Mesendoderm (in vitro differentiated cells): ENCODE measurements around the gene HCN2.

Experiments used
- DNase-seq: peaks from one replicate; pipeline ENCODE4 v3.0.0; 2013
- H2AK5ac ChIP-seq: 2 replicates; pipeline ENCODE4 v1.6.1; 2013; ENCODE audit warnings: low read length, inconsistent platforms
- H2BK120ac ChIP-seq: 2 replicates; pipeline ENCODE4 v1.6.1; 2013; ENCODE audit warnings: low read depth, mild to moderate bottlenecking, low read length, moderate library complexity, mixed read lengths
- H2BK15ac ChIP-seq: replicated peaks from 2 replicates; pipeline ENCODE4 v1.6.1; 2013; ENCODE audit warnings: low read depth, mild to moderate bottlenecking, moderate library complexity
- H2BK5ac ChIP-seq: 2 replicates; pipeline ENCODE4 v1.6.1; 2013; ENCODE audit warnings: low read length, inconsistent platforms
- H3K18ac ChIP-seq: 2 replicates; pipeline ENCODE4 v1.6.1; 2013; ENCODE audit warnings: mild to moderate bottlenecking, low read length, mixed read lengths
- H3K23ac ChIP-seq: one replicate; pipeline ENCODE4 v1.6.1; 2013; ENCODE audit warnings: low read length
- H3K27ac ChIP-seq: 2 replicates; pipeline ENCODE4 v1.5.1; 2013; ENCODE audit warnings: low read depth, mild to moderate bottlenecking, inconsistent platforms, low read length, moderate library complexity
- H3K27me3 ChIP-seq: 2 replicates; pipeline ENCODE4 v1.6.1; 2013; ENCODE audit warnings: low read length, control low read depth, mild to moderate bottlenecking, inconsistent platforms; ENCODE audit not compliant: insufficient read depth, poor library complexity
- H3K36me3 ChIP-seq: 2 replicates; pipeline ENCODE4 v1.6.1; 2013; ENCODE audit warnings: low read length, inconsistent platforms; ENCODE audit not compliant: control insufficient read depth, insufficient read depth
- H3K4ac ChIP-seq: one replicate; pipeline ENCODE4 v1.6.1; 2013; ENCODE audit warnings: low read depth, mild to moderate bottlenecking, low read length, moderate library complexity
- H3K4me1 ChIP-seq: 2 replicates; pipeline ENCODE4 v1.6.1; 2013; ENCODE audit warnings: low read depth, low read length, inconsistent platforms; ENCODE audit not compliant: control insufficient read depth
- H3K4me2 ChIP-seq: 2 replicates; pipeline ENCODE4 v1.6.1; 2013; ENCODE audit warnings: low read length
- H3K4me3 ChIP-seq: 2 replicates; pipeline ENCODE4 v1.5.1; 2013; ENCODE audit warnings: mild to moderate bottlenecking, low read length
- H3K56ac ChIP-seq: one replicate; pipeline ENCODE4 v1.6.1; 2013; ENCODE audit warnings: low read length
- H3K79me1 ChIP-seq: 2 replicates; pipeline ENCODE4 v1.6.1; 2013; ENCODE audit warnings: low read length, inconsistent platforms
- H3K79me2 ChIP-seq: 2 replicates; pipeline ENCODE4 v1.6.1; 2013; ENCODE audit warnings: mild to moderate bottlenecking, low read length; ENCODE audit not compliant: control insufficient read depth, insufficient read depth
- H3K9ac ChIP-seq: 2 replicates; pipeline ENCODE4 v1.6.1; 2013; ENCODE audit warnings: low read length, inconsistent platforms
- H4K5ac ChIP-seq: one replicate; pipeline ENCODE4 v1.6.1; 2013; ENCODE audit warnings: low read length
- H4K8ac ChIP-seq: one replicate; pipeline ENCODE4 v1.6.1; 2013; ENCODE audit warnings: low read depth, mild to moderate bottlenecking, control low read depth, low read length, moderate library complexity
- WGBS: extraction: QIAGEN DNeasy Blood & Tissue Kit; methylation state at CpG from one replicate; pipeline ENCODE4 v1.1.7; 2013; ENCODE audit warnings: low lambda C conversion rate, missing lambda C conversion rate; ENCODE audit not compliant: insufficient coverage; ENCODE audit errors: extremely low coverage; 5-methylcytosine and 5-hydroxymethylcytosine counted together

HCN2 gene

DNA sequence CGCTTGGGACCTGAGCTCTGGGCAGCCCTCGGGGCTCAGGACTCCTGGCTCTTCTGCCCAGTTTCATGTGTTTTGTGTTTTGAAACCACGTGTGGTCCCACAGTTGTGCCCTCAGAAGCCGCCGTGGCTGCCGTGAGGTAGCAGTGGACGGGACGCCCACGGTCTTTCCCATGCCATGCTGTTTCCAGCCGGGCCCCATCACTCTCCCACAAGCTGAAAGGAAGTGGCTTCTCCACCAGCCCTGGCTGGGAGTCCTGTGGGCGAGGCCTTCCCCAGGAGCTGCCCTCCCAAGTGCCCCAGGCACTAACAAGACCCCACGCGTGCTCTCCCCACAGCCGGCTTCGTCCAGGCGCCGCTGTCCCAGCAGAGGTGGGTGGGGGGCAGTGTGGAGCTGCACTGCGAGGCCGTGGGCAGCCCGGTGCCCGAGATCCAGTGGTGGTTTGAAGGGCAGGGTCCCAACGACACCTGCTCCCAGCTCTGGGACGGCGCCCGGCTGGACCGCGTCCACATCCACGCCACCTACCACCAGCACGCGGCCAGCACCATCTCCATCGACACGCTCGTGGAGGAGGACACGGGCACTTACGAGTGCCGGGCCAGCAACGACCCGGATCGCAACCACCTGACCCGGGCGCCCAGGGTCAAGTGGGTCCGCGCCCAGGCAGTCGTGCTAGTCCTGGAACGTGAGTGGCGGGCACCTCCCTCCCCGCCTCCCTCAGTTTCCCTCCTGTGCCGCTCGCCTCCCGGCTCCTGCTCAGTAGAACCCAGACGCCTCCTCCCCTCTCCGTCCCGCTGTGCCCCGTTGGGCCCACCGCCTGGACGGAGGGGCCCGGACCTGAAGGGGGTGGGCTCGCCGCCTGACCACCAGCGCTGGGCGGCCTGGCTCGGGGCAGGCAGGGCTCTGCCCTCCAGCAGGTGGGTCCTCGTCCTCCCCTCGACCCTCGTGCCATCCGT, 12.0 kb upstream of the HCN2 start:
- peaks cover 5% of the 10 kb centered on the region for H3K4me1 ChIP-seq
- DNase-seq: no peak
- no peak overlapping the region for H3K18ac ChIP-seq
- H3K9ac ChIP-seq: no peak overlapping the region
- H4K5ac ChIP-seq: no peak overlapping the region
- no peak overlapping the region for H3K4me3 ChIP-seq
- H3K79me2 ChIP-seq: peaks cover 68% of the 10 kb centered on the region
- no peak overlapping the region for H3K4me2 ChIP-seq
- no peaks in the 10 kb centered on the region for H3K36me3 ChIP-seq
- no peak overlapping the region for H3K27ac ChIP-seq
- no peak overlapping the region for H2BK15ac ChIP-seq
- H4K8ac ChIP-seq: no peak overlapping the region
- H2BK120ac ChIP-seq: no peak overlapping the region
- no peak overlapping the region for H3K23ac ChIP-seq
- H3K79me1 ChIP-seq: peaks cover 7% of the 10 kb centered on the region
- no peak overlapping the region for H2BK5ac ChIP-seq
- H3K4ac ChIP-seq: no peak overlapping the region
- H3K56ac ChIP-seq: no peak overlapping the region
- H3K27me3 ChIP-seq: no peaks in the 10 kb centered on the region
- H2AK5ac ChIP-seq: no peak overlapping the region
- no CpG with 5 or more reads among the region's 66 CpGs for WGBS

DNA sequence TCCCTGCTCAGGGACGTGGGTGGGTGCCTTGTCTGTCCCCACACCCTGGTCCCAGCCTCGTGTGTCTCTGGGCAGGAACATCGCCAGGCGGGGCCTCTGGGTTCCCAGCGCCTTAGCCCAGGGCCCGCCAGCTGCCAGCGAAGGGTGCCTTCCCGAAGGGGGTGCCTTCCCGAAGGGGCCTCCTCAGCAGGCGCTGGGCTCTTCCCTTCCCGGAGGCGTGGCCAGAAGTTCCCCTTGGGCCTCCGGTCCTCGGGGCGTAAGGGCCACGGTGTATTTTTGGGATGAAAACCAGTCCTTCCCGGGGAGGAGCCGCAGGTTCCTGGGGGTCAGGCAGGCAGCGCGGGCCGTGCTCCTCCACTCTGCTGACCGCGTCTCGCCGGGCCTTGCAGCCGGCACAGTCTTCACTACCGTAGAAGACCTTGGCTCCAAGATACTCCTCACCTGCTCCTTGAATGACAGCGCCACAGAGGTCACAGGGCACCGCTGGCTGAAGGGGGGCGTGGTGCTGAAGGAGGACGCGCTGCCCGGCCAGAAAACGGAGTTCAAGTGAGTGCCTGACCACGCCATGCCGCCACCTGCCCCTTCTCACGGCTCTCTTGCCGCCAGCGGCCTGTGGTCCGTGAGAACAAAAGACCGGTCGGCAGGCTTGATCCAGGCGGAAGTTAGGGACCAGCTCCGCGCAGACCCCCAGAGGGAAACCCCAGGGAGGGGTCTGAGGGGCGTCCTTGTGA, 10.4 kb upstream of the HCN2 start:
- no peak overlapping the region for H2BK15ac ChIP-seq
- H3K4ac ChIP-seq: no peak overlapping the region
- WGBS: no CpG with 5 or more reads among the region's 46 CpGs
- no peak for DNase-seq
- H4K8ac ChIP-seq: no peak overlapping the region
- no peak overlapping the region for H3K18ac ChIP-seq
- H2AK5ac ChIP-seq: no peak overlapping the region
- peaks cover 7% of the 10 kb centered on the region for H3K79me1 ChIP-seq
- no peak overlapping the region for H2BK120ac ChIP-seq
- no peak overlapping the region for H3K27ac ChIP-seq
- H2BK5ac ChIP-seq: no peak overlapping the region
- no peak overlapping the region for H3K23ac ChIP-seq
- H3K36me3 ChIP-seq: no peaks in the 10 kb centered on the region
- H3K4me2 ChIP-seq: no peak overlapping the region
- no peak overlapping the region for H3K56ac ChIP-seq
- peaks cover 54% of the 10 kb centered on the region for H3K79me2 ChIP-seq
- no peak overlapping the region for H4K5ac ChIP-seq
- peaks cover 5% of the 10 kb centered on the region for H3K4me1 ChIP-seq
- H3K4me3 ChIP-seq: no peak overlapping the region
- no peaks in the 10 kb centered on the region for H3K27me3 ChIP-seq
- no peak overlapping the region for H3K9ac ChIP-seq

DNA sequence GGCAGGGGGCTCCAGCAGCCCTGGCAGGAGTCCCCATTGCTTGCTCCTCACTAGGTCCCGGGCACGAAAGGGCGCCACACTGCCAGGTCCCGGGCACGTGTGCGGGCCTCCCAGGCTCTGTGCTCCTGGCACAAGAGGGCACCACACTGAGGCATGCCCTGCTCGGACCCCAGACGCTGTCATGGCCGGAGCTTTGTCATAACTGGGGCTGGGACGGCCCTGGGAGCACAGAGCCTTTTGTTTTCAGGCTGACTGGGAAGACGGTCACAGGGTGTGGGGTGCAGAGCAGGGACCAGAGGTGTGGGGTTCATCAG, 9.9 kb upstream of the HCN2 start:
- peaks cover 49% of the 10 kb centered on the region for H3K79me2 ChIP-seq
- H2BK5ac ChIP-seq: no peak overlapping the region
- no peak overlapping the region for H3K9ac ChIP-seq
- H2AK5ac ChIP-seq: no peak overlapping the region
- no CpG with 5 or more reads among the region's 11 CpGs for WGBS
- H3K4me2 ChIP-seq: no peak overlapping the region
- peaks cover 7% of the 10 kb centered on the region for H3K79me1 ChIP-seq
- H3K23ac ChIP-seq: no peak overlapping the region
- peaks cover 5% of the 10 kb centered on the region for H3K4me1 ChIP-seq
- DNase-seq: no peak
- no peak overlapping the region for H3K27ac ChIP-seq
- H2BK120ac ChIP-seq: no peak overlapping the region
- no peak overlapping the region for H2BK15ac ChIP-seq
- H3K4me3 ChIP-seq: no peak overlapping the region
- no peak overlapping the region for H3K18ac ChIP-seq
- H4K8ac ChIP-seq: no peak overlapping the region
- H3K36me3 ChIP-seq: no peaks in the 10 kb centered on the region
- no peaks in the 10 kb centered on the region for H3K27me3 ChIP-seq
- no peak overlapping the region for H4K5ac ChIP-seq
- no peak overlapping the region for H3K4ac ChIP-seq
- H3K56ac ChIP-seq: no peak overlapping the region

- Histone ChIP-seq H3K27ac (no peak overlapping the region), H4K5ac (no peak overlapping the region), H3K18ac (no peak overlapping the region), H3K4me1 (no peaks in the 10 kb centered on the region), H3K4me3 (no peak overlapping the region), H4K8ac (no peak overlapping the region), H3K23ac (no peak overlapping the region), H2BK120ac (no peak overlapping the region), H3K56ac (no peak overlapping the region), H3K9ac (no peak overlapping the region), H3K79me1 (peaks cover 7% of the 10 kb centered on the region), H2BK15ac (no peak overlapping the region), H2BK5ac (no peak overlapping the region), H3K4ac (no peak overlapping the region), H3K79me2 (peaks cover 44% of the 10 kb centered on the region), H3K4me2 (no peak overlapping the region), H3K36me3 (no peaks in the 10 kb centered on the region), H2AK5ac (no peak overlapping the region), H3K27me3 (no peaks in the 10 kb centered on the region)
- no peak for DNase-seq
- WGBS: no CpG with 5 or more reads among the region's 22 CpGs
These were observed 9.3 kb upstream of the HCN2 start for GRCh38 chr19:580274-580835.

DNA sequence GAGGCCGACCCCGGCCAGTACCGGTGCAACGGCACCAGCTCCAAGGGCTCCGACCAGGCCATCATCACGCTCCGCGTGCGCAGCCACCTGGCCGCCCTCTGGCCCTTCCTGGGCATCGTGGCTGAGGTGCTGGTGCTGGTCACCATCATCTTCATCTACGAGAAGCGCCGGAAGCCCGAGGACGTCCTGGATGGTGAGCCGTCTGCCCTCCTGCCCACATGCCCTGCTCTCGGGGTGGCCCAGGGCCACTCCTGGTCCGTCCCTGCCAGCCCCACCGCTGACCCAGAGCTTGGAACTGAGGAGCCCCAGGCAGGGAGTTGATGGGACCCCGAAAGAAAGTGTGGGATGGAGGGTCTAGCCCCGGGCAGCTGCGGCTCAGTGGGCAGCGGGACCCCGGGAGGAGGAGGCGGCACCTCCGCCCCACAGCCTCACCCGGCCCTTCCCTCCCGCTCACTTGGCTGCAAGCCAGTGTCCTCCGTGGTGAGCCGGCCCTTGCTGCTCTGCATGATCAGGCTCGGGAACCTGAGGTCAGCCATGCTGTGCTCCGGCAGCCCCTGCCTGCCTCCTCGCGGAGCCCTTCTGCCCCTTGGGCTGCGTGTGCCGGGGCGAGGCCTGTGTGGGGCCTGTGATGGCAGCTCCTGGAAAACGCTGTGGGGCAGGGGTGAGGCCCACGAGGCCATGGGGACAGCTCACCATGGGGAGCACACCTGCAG, 8.1 kb upstream of the HCN2 start:
- Histone ChIP-seq H3K23ac (no peak overlapping the region), H3K4me3 (no peak overlapping the region), H3K36me3 (no peaks in the 10 kb centered on the region), H2BK120ac (no peak overlapping the region), H3K27me3 (no peaks in the 10 kb centered on the region), H3K4ac (no peak overlapping the region), H3K79me2 (peaks cover 34% of the 10 kb centered on the region), H3K4me1 (no peaks in the 10 kb centered on the region), H4K5ac (no peak overlapping the region), H2BK5ac (no peak overlapping the region), H3K27ac (no peak overlapping the region), H3K4me2 (no peak overlapping the region), H2BK15ac (no peak overlapping the region), H4K8ac (no peak overlapping the region), H3K56ac (no peak overlapping the region), H3K18ac (no peak overlapping the region), H3K79me1 (peaks cover 7% of the 10 kb centered on the region), H3K9ac (no peak overlapping the region), H2AK5ac (no peak overlapping the region)
- WGBS: no CpG with 5 or more reads among the region's 40 CpGs
- no peak for DNase-seq
